ENCODE data around the gene DENND1C. TPM values are rescaled to one million over a fixed set of nuclear protein-coding genes. Genes with fewer than 3 reads are reported as not detected.

Gene DENND1C
- total RNA-seq, 1 donor from 2014 or later = 15.1 TPM

DNA sequence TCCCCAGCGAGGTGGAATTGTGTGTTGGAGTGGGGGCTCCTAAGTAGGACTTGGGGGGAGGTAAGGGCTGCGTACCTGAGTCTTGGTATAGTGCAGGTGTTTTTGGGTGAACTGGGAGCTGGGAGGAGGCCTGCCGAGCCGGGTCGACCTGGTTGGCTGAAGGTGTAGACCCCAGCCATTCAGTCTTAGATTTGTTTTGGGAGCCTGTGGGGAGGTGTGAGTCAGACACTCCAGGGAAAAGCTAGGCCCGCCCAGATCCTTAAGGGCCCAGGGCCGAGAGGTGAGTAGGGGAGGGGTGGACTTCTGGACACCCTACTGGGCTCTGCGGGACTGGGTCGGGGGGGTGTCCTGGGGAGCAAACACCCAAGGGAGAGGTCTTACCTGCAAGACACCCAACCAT lies 16.6 kb downstream of the DENND1C start:
- intact Hi-C loops (cut with DNase I) = no loop called here
- peak overlapping the region; percentile 59 for H3K4me3 ChIP-seq
- DNase-seq (no peak), ATAC-seq (peak; percentile 49 to 63)
- TF ChIP-seq, protein P1, sequence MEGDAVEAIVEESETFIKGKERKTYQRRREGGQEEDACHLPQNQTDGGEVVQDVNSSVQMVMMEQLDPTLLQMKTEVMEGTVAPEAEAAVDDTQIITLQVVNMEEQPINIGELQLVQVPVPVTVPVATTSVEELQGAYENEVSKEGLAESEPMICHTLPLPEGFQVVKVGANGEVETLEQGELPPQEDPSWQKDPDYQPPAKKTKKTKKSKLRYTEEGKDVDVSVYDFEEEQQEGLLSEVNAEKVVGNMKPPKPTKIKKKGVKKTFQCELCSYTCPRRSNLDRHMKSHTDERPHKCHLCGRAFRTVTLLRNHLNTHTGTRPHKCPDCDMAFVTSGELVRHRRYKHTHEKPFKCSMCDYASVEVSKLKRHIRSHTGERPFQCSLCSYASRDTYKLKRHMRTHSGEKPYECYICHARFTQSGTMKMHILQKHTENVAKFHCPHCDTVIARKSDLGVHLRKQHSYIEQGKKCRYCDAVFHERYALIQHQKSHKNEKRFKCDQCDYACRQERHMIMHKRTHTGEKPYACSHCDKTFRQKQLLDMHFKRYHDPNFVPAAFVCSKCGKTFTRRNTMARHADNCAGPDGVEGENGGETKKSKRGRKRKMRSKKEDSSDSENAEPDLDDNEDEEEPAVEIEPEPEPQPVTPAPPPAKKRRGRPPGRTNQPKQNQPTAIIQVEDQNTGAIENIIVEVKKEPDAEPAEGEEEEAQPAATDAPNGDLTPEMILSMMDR (IDR thresholded peaks at IDR 0.05) = no peak
- H3K27ac ChIP-seq = peak overlapping the region; percentile 80
- peaks cover 5% of the 10 kb centered on the region for H3K4me1 ChIP-seq
- H3K9me3 ChIP-seq = no peaks in the 10 kb centered on the region
- peaks cover 14% of the 10 kb centered on the region for H3K27me3 ChIP-seq (ENCODE audit: low read depth)
- H3K36me3 ChIP-seq = peaks cover 16% of the 10 kb centered on the region

DNA sequence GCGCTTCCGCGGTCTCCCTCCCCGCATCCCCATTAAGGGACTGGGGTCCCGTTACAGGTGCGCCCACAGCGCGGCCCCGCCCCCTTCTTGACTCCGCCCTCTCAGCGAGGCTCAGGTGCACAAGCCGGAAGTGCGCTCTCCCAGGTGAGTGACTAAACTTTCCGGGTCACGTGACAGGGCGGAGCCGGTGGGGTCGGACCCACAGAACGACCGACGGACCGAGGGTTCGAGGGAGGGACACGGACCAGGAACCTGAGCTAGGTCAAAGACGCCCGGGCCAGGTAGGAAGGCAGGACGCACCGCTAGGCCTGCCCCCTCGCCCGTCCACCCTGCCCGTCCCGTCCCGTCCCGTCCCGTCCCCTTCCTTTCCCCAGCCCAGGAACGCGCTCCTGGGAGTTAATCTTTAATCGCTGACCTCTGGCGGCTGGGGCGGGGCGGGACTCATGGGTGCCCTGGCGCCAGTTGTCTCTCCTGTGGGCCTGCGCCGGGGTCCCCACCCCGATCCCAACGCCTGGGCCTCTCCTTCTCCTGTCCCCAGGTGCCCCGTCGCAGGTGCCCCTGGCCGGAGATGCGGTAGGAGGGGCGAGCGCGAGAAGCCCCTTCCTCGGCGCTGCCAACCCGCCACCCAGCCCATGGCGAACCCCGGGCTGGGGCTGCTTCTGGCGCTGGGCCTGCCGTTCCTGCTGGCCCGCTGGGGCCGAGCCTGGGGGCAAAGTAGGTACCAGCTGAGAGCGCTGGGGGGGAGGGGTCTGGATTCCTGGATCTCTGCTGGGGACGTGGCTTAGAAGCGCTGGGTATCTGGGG lies 17.3 kb downstream of the DENND1C start, which contains the start of gene CRB3:
TSS of gene CRB3 (plus strand) at position 202 of the 804 bp plus-strand sequence. CDS start at position 633, 431 bp downstream.
- intact Hi-C loops (cut with DNase I) = no loop called here
- H3K27me3 ChIP-seq (ENCODE audit: low read depth) = peaks cover 14% of the 10 kb centered on the region
- no peaks in the 10 kb centered on the region for H3K9me3 ChIP-seq
- ATAC-seq (peak; percentile 71 to 73), DNase-seq (peak; percentile 93)
- peaks cover 7% of the 10 kb centered on the region for H3K4me1 ChIP-seq
- peak within 1 kb of the TSS; percentile 59 for H3K4me3 ChIP-seq
- TF ChIP-seq, protein P1 (IDR thresholded peaks at IDR 0.05) = no peak
- H3K27ac ChIP-seq = peak within 1 kb of the TSS; percentile 80
- peaks cover 16% of the 10 kb centered on the region for H3K36me3 ChIP-seq

DNA sequence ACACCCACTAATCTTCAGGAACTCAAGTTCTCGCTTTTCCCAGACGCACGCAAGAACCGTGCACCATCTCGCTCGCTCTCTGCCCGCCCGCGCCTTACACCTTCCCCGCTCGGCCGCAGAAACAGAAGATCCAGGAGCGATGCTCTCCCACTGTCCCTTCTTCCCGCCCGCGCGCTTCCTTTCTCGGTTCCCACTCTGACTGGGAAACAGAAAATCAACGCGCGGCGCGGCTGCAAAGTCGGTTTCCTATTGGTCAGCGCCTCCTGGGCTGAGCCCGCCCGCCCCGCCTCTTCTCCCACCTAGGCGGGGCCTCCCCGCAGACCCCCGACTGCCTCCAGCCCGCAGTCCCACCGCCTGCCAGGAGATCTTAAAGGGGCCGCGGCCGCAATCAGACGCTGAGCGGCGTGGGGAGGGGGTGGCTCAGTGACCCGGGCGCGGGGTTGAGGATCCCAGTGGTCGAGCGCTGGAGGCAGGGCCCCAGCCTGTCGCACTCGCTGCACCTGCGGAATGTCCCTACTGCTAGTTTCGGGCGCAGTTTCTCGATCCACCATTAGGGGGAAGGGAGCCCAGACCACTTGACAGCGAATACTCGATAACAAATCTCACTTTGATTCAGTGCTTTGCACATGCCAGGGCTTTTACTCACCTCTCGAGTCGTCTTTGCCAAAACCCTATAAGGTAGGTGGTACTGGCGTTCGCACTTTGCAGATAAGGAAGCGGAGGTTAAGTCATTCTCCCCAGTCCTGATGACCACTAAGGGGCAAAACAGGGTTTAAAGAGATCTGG lies 21.3 kb downstream of the DENND1C start:
- Histone ChIP-seq H3K4me3 (peak overlapping the region; percentile 73), H3K27me3 (ENCODE audit: low read depth) (peaks cover 14% of the 10 kb centered on the region), H3K4me1 (peaks cover 17% of the 10 kb centered on the region), H3K27ac (peak overlapping the region; percentile 87), H3K36me3 (no peaks in the 10 kb centered on the region), H3K9me3 (no peaks in the 10 kb centered on the region)
- DNase-seq (peak; percentile 97), ATAC-seq (peak; percentile 91 to 92)
- intact Hi-C loops (cut with DNase I) = no loop called here
- TF ChIP-seq, protein P1 (IDR thresholded peaks at IDR 0.05) = peak; percentile 56

DNA sequence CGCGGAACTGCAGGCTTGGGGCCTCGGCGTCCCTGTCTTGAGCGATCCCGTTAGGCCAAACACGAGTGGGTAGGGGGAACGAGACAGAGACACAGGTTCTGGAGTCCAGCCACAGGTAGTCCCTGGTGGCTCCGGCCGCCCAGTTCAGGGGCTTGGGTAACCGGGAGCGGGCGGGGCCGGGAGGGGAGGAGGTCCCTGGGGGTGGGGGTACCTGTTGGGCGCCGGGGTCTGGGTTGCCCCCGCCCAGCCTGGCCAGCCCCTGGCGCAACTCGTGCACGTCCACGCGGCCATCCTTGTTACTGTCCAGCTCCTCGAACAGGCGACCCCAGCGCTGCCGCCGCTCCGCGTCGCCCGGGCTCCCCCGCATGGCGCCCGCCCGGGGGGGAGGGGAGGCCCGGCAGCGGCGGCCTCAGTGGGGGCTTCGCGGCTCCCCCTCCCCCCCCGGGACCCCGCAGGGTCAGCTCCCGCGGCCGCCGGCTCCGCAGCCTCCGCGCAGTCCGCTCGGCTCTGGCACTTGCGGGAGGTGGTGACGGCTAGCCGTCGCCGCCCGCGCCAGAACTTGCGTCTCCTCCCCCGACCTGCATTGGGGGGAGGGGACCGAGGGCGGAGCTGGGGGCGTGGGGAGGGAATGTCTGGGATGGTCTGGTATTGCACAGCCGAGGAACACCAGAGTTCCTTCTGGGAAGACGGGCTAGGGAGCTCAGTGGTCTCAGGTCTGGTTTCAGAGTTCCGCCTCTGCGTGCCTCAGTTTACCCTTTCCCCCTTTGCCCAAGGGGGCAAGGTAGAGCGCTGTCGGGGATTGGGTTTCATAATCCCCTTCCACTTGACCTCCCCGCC lies 22.1 kb downstream of the DENND1C start, which contains the start of gene SLC25A23:
TSS of gene SLC25A23 (minus strand) at position 531 of the 837 bp plus-strand sequence. CDS start at position 367, 164 bp downstream.
- ATAC-seq (peak; percentile 76 to 77), DNase-seq (peak; percentile 77)
- intact Hi-C loops (cut with DNase I) = no loop called here
- Histone ChIP-seq H3K4me1 (peaks cover 17% of the 10 kb centered on the region), H3K27ac (peak within 1 kb of the TSS; percentile 87), H3K36me3 (peaks cover 5% of the 10 kb centered on the region), H3K9me3 (peaks cover 4% of the 10 kb centered on the region), H3K27me3 (ENCODE audit: low read depth) (peaks cover 13% of the 10 kb centered on the region), H3K4me3 (peak within 1 kb of the TSS; percentile 73)
- TF ChIP-seq, protein P1 (IDR thresholded peaks at IDR 0.05) = no peak
